Uterus (tissue), 4 donors: ENCODE measurements around the gene PLD1. TPM values are rescaled to one million over a fixed set of nuclear protein-coding genes. Genes with fewer than 3 reads are reported as not detected.

ENCODE experiments used
- DNase-seq, 2 donors: peaks; one replicate each; pipeline ENCODE4 v3.0.0-alpha.2; 2019 to 2020
- H3K27ac ChIP-seq, 2 donors: fragments of 200-600 bp; sonication (generic); 1 replicate in 1 of 2; 2 replicates in 1 of 2; pipeline ENCODE4 v1.5.1; 2016 to 2018
- H3K27me3 ChIP-seq, 2 donors: fragments of 200-600 bp; sonication (generic); one replicate each; pipeline ENCODE4 v1.5.1; 2018 to 2019; ENCODE audit warnings: control low read depth in 1 of 2
- H3K36me3 ChIP-seq, 2 donors: fragments of 200-600 bp; sonication (generic); one replicate each; pipeline ENCODE4 v1.5.1; 2019; ENCODE audit warnings: control low read depth in 1 of 2
- H3K4me1 ChIP-seq, 2 donors: fragments of 200-600 bp; sonication (generic); one replicate each; pipeline ENCODE4 v1.5.1; 2018 to 2019; ENCODE audit warnings: control low read depth in 1 of 2
- H3K4me3 ChIP-seq, 2 donors: fragments of 200-600 bp; sonication (generic); 1 replicate in 1 of 2; 2 replicates in 1 of 2; pipeline ENCODE4 v1.5.1; 2018 to 2019; ENCODE audit warnings: mild to moderate bottlenecking in 1 of 2
- H3K9me3 ChIP-seq, 2 donors: fragments of 200-600 bp; sonication (generic); one replicate each; pipeline ENCODE4 v1.5.1; 2019; ENCODE audit warnings: control low read depth in 1 of 2
- POLR2A ChIP-seq, 2 donors: fragments of 450-650 bp; IDR thresholded peaks; one replicate each; pipeline ENCODE4 v1.6.1; 2016; ENCODE audit warnings: antibody characterized with exemption in 2 of 2, mild to moderate bottlenecking in 1 of 2, moderate library complexity in 1 of 2
- intact Hi-C: fragments of 100-400 bp; cut with DNase I; formaldehyde crosslinking; loops from one replicate; pipeline ENCODE4 v1.15.1; 2023; ENCODE audit warnings: low total_unique reads
- total RNA-seq, 4 donors: library from RNA; depleted of rRNA in 3 of 4; stranded (reverse); fragments of >200 nt in 3 of 4; gene quantifications; one replicate each; pipeline versions ENCODE4 v1.1.0 to v1.2.4, GENCODE V29; 2014 to 2023
- TF ChIP-seq, protein P1 (sequence below), 4 experiments: fragments of 200-600 bp in 2 of 4; fragments of 450-650 bp in 2 of 4; sonication (generic) in 2 of 4; IDR thresholded peaks; one replicate each; pipeline ENCODE4 v1.5.1; 2016 to 2019; ENCODE audit warnings: antibody characterized with exemption in 4 of 4, mild to moderate bottlenecking in 2 of 4, moderate library complexity in 1 of 4
- donor health status: DM: yes; HTN: yes; CAD: no.

Gene PLD1
- total RNA-seq, 4 donors from 2014 or later: 15.6 to 94.8 (median 30.8) TPM

DNA sequence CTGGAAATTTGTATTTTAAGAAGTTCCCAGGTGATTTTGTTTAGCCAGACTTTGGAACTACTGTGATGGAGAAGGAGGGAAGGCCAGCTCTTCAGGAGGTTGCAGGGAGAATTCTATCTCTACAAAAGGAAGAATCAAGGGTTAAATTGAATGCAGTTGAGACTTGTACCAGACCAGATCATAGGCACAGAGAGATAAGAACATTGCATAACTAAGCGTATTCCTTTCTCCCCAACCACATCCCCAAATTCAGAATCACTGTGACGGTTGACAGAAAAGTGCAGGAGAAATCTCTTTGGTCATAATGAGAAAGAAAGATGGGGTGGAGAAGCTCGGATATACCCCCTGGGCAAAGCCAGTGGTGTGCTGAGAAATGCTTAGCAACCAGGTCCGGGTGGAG is 7.2 kb downstream of the PLD1 start:
- Histone ChIP-seq H3K9me3 (no peaks in the 10 kb centered on the region), H3K4me1 (peaks cover 0 to 5% of the 10 kb centered on the region in 2 donors), H3K36me3 (no peaks in the 10 kb centered on the region), H3K4me3 (no peak overlapping the region), H3K27ac (peak overlapping the region; percentile 71 to 84), H3K27me3 (no peaks in the 10 kb centered on the region)
- intact Hi-C loops: no loop called here
- TF ChIP-seq, protein P1, sequence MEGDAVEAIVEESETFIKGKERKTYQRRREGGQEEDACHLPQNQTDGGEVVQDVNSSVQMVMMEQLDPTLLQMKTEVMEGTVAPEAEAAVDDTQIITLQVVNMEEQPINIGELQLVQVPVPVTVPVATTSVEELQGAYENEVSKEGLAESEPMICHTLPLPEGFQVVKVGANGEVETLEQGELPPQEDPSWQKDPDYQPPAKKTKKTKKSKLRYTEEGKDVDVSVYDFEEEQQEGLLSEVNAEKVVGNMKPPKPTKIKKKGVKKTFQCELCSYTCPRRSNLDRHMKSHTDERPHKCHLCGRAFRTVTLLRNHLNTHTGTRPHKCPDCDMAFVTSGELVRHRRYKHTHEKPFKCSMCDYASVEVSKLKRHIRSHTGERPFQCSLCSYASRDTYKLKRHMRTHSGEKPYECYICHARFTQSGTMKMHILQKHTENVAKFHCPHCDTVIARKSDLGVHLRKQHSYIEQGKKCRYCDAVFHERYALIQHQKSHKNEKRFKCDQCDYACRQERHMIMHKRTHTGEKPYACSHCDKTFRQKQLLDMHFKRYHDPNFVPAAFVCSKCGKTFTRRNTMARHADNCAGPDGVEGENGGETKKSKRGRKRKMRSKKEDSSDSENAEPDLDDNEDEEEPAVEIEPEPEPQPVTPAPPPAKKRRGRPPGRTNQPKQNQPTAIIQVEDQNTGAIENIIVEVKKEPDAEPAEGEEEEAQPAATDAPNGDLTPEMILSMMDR (IDR thresholded peaks at IDR 0.05): no peak
- no peak for TF ChIP-seq POLR2A (IDR thresholded peaks at IDR 0.05)
- DNase-seq: no peak

DNA sequence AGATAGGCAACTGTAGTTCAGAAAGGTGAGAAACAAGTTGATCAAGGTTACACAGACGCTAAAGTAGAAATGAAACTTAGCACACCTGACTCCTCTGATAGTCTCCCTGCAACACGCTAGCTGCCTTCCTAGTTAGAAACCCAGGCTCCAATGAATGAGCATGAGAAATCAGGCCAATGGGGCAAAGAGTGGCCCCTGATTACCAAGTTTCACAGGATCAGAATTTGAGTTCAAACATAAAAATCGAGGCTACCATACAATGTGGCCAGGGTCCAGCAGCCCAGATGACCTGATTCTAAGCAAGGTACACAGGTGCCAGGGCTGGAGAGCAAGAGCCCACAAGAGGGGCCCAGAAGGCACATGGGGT is 7.7 kb downstream of the PLD1 start:
- H3K27me3 ChIP-seq: no peaks in the 10 kb centered on the region
- TF ChIP-seq, protein P1 (IDR thresholded peaks at IDR 0.05): no peak
- no peak for TF ChIP-seq POLR2A (IDR thresholded peaks at IDR 0.05)
- peaks cover 0 to 5% of the 10 kb centered on the region in 2 donors for H3K4me1 ChIP-seq
- DNase-seq: no peak
- no peak overlapping the region for H3K4me3 ChIP-seq
- H3K27ac ChIP-seq: peak overlapping the region; percentile 71 to 84
- H3K36me3 ChIP-seq: no peaks in the 10 kb centered on the region
- intact Hi-C loops: no loop called here
- no peaks in the 10 kb centered on the region for H3K9me3 ChIP-seq

DNA sequence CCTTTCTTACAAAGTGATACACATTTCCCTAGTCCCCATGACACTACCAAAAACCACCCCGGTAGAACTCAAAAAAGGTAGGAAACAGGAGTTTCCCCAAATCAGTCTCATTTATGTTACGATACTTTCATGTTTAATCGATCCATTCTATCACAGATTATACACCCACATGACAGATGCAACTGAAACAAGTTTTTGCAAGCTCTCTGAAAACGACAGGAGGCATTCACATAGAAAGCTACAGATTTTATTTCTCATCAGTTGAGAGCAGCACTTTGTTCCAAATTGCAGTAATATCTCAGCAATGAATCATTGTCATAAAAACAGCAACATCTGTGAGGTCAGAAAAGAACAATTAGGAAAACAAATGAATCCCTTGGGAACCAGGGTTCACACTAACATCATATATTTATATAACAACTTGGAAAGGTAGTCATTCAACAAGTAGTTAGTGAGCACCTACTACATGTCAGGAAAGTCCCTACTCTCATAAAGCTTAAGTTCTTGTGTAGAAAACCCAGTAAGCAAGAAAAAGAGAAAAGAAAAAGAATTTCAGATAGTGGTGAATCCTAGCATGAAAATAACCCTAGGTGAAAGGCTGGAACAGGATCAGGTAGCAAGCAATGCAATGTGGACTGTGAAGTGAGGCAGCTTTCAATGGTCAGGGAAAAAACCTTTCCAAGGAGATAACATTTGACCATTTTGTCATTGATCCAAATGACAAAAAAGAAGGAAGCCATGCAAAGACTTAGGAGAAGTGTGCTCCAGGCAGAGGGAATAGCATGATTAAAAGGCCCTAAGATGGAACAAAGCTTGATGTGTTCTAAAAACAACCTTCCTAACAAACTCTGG is 8.3 kb downstream of the PLD1 start:
- peaks cover 0 to 5% of the 10 kb centered on the region in 2 donors for H3K4me1 ChIP-seq

DNA sequence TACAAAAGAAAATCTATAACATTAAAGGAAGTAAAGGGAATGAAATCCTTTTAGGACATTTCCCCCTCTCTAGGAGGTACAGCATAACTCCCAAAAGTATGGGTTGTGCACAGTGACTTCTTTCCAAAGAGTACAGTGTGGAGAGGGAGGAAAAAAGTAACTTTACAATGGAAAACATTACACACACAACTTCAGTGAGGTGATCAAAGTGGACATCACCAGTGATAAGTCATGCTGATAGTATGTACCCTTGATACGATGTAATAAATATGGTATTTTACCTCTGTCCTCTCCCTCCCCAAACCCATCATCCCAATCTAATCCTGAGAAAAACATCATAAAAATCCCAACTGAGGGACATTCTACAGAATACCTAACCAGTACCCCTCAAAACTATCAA is 10.8 kb downstream of the PLD1 start:
- Histone ChIP-seq H3K9me3 (no peaks in the 10 kb centered on the region), H3K27me3 (no peaks in the 10 kb centered on the region), H3K27ac (no peak overlapping the region), H3K4me3 (no peak overlapping the region), H3K36me3 (no peaks in the 10 kb centered on the region), H3K4me1 (peaks cover 0 to 2% of the 10 kb centered on the region in 2 donors)
- intact Hi-C loops: no loop called here
- TF ChIP-seq, protein P1 (IDR thresholded peaks at IDR 0.05): no peak
- TF ChIP-seq POLR2A (IDR thresholded peaks at IDR 0.05): no peak
- no peak for DNase-seq

More for the DNA sequence above, 8.3 kb downstream of the PLD1 start:
- TF ChIP-seq, protein P1 (IDR thresholded peaks at IDR 0.05): peak in 1 of 4 experiments; percentile 4
- no peak for TF ChIP-seq POLR2A (IDR thresholded peaks at IDR 0.05)
- Histone ChIP-seq H3K36me3 (no peaks in the 10 kb centered on the region), H3K4me3 (no peak overlapping the region), H3K27me3 (no peaks in the 10 kb centered on the region), H3K27ac (peak overlapping the region; percentile 71 to 84), H3K9me3 (no peaks in the 10 kb centered on the region)
- no peak for DNase-seq
- intact Hi-C loops: no loop called here

DNA sequence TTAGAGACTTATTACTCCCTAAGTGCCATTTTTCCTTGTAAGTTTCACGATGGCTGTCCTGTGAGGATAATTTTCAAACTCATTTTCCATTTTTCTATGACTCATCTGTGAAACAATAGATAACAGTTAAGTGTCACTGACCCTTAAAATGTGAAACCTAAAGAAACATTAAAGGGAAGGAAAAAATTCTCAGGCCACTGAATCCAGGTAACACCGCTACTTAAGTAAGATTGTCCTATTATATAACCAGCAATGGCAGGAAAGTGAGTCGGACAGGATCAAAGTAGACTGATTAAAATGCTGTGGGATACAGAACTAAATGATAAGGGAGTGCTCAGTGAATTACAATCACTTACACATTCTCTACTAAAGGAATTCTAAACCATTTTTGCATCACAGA is 12.4 kb downstream of the PLD1 start:
- Histone ChIP-seq H3K36me3 (no peaks in the 10 kb centered on the region), H3K27ac (peak overlapping the region in 1 of 2 donors; percentile 27), H3K4me1 (no peaks in the 10 kb centered on the region), H3K4me3 (no peak overlapping the region), H3K9me3 (no peaks in the 10 kb centered on the region), H3K27me3 (no peaks in the 10 kb centered on the region)
- TF ChIP-seq, protein P1 (IDR thresholded peaks at IDR 0.05): no peak
- TF ChIP-seq POLR2A (IDR thresholded peaks at IDR 0.05): no peak
- intact Hi-C loops: no loop called here
- no peak for DNase-seq
